ENCODE measurements around the gene UBA1. TPM values are rescaled to one million over a fixed set of nuclear protein-coding genes. Genes with fewer than 3 reads are reported as not detected.

UBA1 gene
- total and polyA plus RNA-seq, 11 donors = 86.9 to 171 (median 130) TPM

GRCh38 chrX:47226071-47226470 is 32.4 kb downstream of the UBA1 start:
- Histone ChIP-seq H3K27ac (no peak overlapping the region), H3K4me3 (no peak overlapping the region), H3K4me1 (peaks cover 0 to 9% (median 0%) of the 10 kb centered on the region in 12 donors), H3K36me3 (peaks cover 0 to 66% (median 59%) of the 10 kb centered on the region in 9 donors), H3K9me3 (no peaks in the 10 kb centered on the region), H3K27me3 (no peaks in the 10 kb centered on the region)
- TF ChIP-seq, protein P1, sequence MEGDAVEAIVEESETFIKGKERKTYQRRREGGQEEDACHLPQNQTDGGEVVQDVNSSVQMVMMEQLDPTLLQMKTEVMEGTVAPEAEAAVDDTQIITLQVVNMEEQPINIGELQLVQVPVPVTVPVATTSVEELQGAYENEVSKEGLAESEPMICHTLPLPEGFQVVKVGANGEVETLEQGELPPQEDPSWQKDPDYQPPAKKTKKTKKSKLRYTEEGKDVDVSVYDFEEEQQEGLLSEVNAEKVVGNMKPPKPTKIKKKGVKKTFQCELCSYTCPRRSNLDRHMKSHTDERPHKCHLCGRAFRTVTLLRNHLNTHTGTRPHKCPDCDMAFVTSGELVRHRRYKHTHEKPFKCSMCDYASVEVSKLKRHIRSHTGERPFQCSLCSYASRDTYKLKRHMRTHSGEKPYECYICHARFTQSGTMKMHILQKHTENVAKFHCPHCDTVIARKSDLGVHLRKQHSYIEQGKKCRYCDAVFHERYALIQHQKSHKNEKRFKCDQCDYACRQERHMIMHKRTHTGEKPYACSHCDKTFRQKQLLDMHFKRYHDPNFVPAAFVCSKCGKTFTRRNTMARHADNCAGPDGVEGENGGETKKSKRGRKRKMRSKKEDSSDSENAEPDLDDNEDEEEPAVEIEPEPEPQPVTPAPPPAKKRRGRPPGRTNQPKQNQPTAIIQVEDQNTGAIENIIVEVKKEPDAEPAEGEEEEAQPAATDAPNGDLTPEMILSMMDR (IDR thresholded peaks at IDR 0.05) = no peak
- TF ChIP-seq POLR2A (IDR thresholded peaks at IDR 0.05) = no peak
- 80 to 91% (median 90%) methylated on average over 5 to 6 of the region's 6 CpGs for WGBS, 4 donors
- ATAC-seq = no peak
- intact Hi-C loops (cut with DNase I) = no loop called here
- no peak for DNase-seq

- no peak overlapping the region for H3K4me3 ChIP-seq
Observed at GRCh38 chrX:47226531-47227333, 33.1 kb downstream of the UBA1 start.

DNA sequence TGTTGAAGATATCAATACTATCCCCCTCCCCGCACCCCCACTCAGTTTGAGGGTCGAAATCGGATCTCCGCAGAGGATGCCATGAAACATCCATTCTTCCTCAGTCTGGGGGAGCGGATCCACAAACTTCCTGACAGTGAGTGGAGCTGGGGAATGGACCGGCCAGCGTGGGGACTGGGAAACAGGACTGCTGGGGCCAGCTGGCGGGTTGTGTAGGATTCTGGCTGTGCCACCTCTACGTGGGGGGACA is 33.6 kb downstream of the UBA1 start:
- DNase-seq = no peak
- Histone ChIP-seq H3K27ac (no peak overlapping the region), H3K4me3 (no peak overlapping the region), H3K9me3 (no peaks in the 10 kb centered on the region), H3K36me3 (peaks cover 0 to 66% (median 59%) of the 10 kb centered on the region in 9 donors), H3K27me3 (peaks cover 0 to 2% (median 0%) of the 10 kb centered on the region in 9 donors), H3K4me1 (peaks cover 0 to 3% (median 0%) of the 10 kb centered on the region in 12 donors)
- TF ChIP-seq, protein P1 (IDR thresholded peaks at IDR 0.05) = no peak
- TF ChIP-seq POLR2A (IDR thresholded peaks at IDR 0.05) = no peak
- ATAC-seq = no peak
- intact Hi-C loops (cut with DNase I) = no loop called here
- 86 to 95% (median 88%) methylated on average over 9 of the region's 9 CpGs for WGBS, 4 donors

More at GRCh38 chrX:47226531-47227333, 33.1 kb downstream of the UBA1 start:
- TF ChIP-seq, protein P1 (IDR thresholded peaks at IDR 0.05) = no peak
- TF ChIP-seq POLR2A (IDR thresholded peaks at IDR 0.05) = no peak
- 89 to 95% (median 94%) methylated on average over 13 to 19 of the region's 19 CpGs for WGBS, 4 donors
- intact Hi-C loops (cut with DNase I) = no loop called here
- DNase-seq (no peak), ATAC-seq (no peak)
- H3K27me3 ChIP-seq = no peaks in the 10 kb centered on the region
- no peak overlapping the region for H3K27ac ChIP-seq
- peaks cover 0 to 66% (median 59%) of the 10 kb centered on the region in 9 donors for H3K36me3 ChIP-seq
- H3K9me3 ChIP-seq = no peaks in the 10 kb centered on the region
- H3K4me1 ChIP-seq = peaks cover 0 to 3% (median 0%) of the 10 kb centered on the region in 12 donors

DNA sequence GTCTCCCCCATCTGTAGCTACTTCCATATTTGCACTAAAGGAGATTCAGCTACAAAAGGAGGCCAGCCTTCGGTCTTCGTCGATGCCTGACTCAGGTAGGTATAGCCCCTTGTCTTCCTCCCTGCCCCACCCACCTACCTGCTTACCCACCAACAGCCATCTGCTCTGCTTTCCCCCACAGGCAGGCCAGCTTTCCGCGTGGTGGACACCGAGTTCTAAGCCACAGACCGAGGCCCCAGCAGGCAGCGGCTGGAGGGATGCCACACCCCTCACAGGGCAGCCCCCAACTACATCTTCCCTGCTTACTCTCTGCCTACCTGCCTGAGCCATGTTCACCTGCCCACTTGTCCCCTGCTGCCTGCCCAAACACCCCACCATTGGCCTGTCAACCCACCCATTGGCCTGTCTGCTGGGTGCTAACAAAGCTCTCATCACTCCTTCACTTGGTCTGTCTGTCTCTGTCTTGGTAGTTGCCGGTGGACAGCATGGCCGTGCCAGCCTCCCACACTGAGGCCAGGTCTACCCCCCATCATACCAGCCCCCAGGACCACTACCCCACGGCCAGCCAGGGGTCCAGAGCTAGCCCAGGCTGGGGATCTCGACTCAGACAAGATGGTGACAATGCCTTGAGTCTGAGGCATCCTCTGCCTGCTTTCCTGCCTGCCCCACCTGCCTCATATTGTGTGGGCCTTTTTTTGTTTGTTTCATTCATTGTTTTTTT is 35.1 kb downstream of the UBA1 start:
- H3K9me3 ChIP-seq = no peaks in the 10 kb centered on the region
- intact Hi-C loops (cut with DNase I) = no loop called here
- no peak overlapping the region for H3K27ac ChIP-seq
- no peak for ATAC-seq
- DNase-seq = no peak
- H3K27me3 ChIP-seq = peaks cover 0 to 7% (median 0%) of the 10 kb centered on the region in 9 donors
- peaks cover 0 to 6% (median 2%) of the 10 kb centered on the region in 12 donors for H3K4me1 ChIP-seq
- no peak overlapping the region for H3K4me3 ChIP-seq
- WGBS, 4 donors = 91 to 98% (median 93%) methylated on average over 12 of the region's 12 CpGs
- H3K36me3 ChIP-seq = peaks cover 0 to 58% (median 53%) of the 10 kb centered on the region in 9 donors
- TF ChIP-seq, protein P1 (IDR thresholded peaks at IDR 0.05) = no peak
- no peak for TF ChIP-seq POLR2A (IDR thresholded peaks at IDR 0.05)

Data from heart left ventricle (tissue), 16 donors.